ENCODE data around the gene SFTA2. TPM values are rescaled to one million over a fixed set of nuclear protein-coding genes. Genes with fewer than 3 reads are reported as not detected.
"Not testable (repeated sequence)": the region's sequence is repeated elsewhere in the genome, so short reads cannot be mapped to it uniquely, and the experiment has no call there.

Gene SFTA2
- total and polyA plus RNA-seq, 2 donors (not counting 1 experiment from before 2014, with no cell fraction given): not detected

GRCh38 chr6:30972816-30973215, 40.8 kb upstream of the SFTA2 start:
- ChIA-PET CTCF (interaction anchor here (1.2 to 1.5 kb wide), 2 partner anchors 9 to 115 kb away, joined by 3 to 4 read pairs; no protein-coding TSS in a partner anchor), POLR2A (interaction anchor here (0.6 kb wide), 1 partner anchor 140 kb away, joined by 3 read pairs; no protein-coding TSS in a partner anchor)
- 100% methylated on average over 3 of the region's 4 CpGs for WGBS (ENCODE audit: insufficient coverage)
- no peak overlapping the region for H3K27ac Mint-ChIP-seq
- H2AFZ ChIP-seq (ENCODE audit: insufficient read depth, low read depth, low read length, poor library complexity, severe bottlenecking): no peak overlapping the region
- no peak for TF ChIP-seq EZH2 (IDR thresholded peaks at IDR 0.05; ENCODE audit: borderline replicate concordance, insufficient read depth, low read depth, low read length, poor library complexity, severe bottlenecking)
- TF ChIP-seq CTCF (IDR thresholded peaks at IDR 0.05): no peak
- H3K9ac ChIP-seq (ENCODE audit: low read length): no peak overlapping the region
- no peaks in the 10 kb centered on the region for H3K9me3 ChIP-seq (ENCODE audit: control extremely low read depth in 1 of 3, control insufficient read depth in 2 of 3, insufficient read depth in 1 of 3, low read length in 2 of 3)
- peaks cover 0 to 9% (median 5%) of the 10 kb centered on the region in 4 experiments for H3K27me3 ChIP-seq (replicated peaks in 1 of 4; ENCODE audit: control extremely low read depth in 1 of 4, control insufficient read depth in 3 of 4, insufficient read depth in 4 of 4, low read length in 3 of 4)
- no peaks in the 10 kb centered on the region for H3K9me3 Mint-ChIP-seq (ENCODE audit: insufficient read depth)
- no peak overlapping the region for H3K27ac ChIP-seq (ENCODE audit: low read length in 2 of 2)
- no peak overlapping the region for H3K4me3 Mint-ChIP-seq
- intact Hi-C loops (cut with micrococcal nuclease): no loop called here
- H3K4me3 ChIP-seq (ENCODE audit: control extremely low read depth in 1 of 5, extremely low read depth in 1 of 5, insufficient read depth in 1 of 5, low read depth in 2 of 5, low read length in 4 of 5): no peak overlapping the region
- H3K79me2 ChIP-seq (ENCODE audit: control insufficient read depth, insufficient read depth, low read length): no peaks in the 10 kb centered on the region
- H3K36me3 ChIP-seq (replicated peaks in 1 of 2; ENCODE audit: control extremely low read depth in 1 of 2, control insufficient read depth in 1 of 2, extremely low read depth in 1 of 2, insufficient read depth in 2 of 2, low read length in 1 of 2): no peaks in the 10 kb centered on the region
- ATAC-seq (ENCODE audit: low read depth) (no peak), DNase-seq (no peak)
- no peak overlapping the region for H3K4me2 ChIP-seq (replicated peaks; ENCODE audit: low read depth, low read length, poor library complexity, severe bottlenecking)
- H3K4me1 ChIP-seq (ENCODE audit: control insufficient read depth in 2 of 2, insufficient read depth in 2 of 2, low read length in 2 of 2): no peaks in the 10 kb centered on the region
- H3K27me3 Mint-ChIP-seq: peaks cover 25% of the 10 kb centered on the region
- no peaks in the 10 kb centered on the region for H4K20me1 ChIP-seq (ENCODE audit: control insufficient read depth, insufficient read depth, low read length, poor library complexity, severe bottlenecking)
- H3K4me1 Mint-ChIP-seq: peaks cover 5% of the 10 kb centered on the region

- no peak for DNase-seq
- no peaks in the 10 kb centered on the region for H4K20me1 ChIP-seq (ENCODE audit: control insufficient read depth, insufficient read depth, low read length, poor library complexity, severe bottlenecking)
- H3K9me3 Mint-ChIP-seq (ENCODE audit: insufficient read depth): no peaks in the 10 kb centered on the region
- ATAC-seq (ENCODE audit: low read depth): no peak
- peaks cover 32% of the 10 kb centered on the region for H3K27me3 Mint-ChIP-seq
- H3K79me2 ChIP-seq (ENCODE audit: control insufficient read depth, insufficient read depth, low read length): no peaks in the 10 kb centered on the region
- no peaks in the 10 kb centered on the region for H3K36me3 ChIP-seq (replicated peaks in 1 of 2; ENCODE audit: control extremely low read depth in 1 of 2, control insufficient read depth in 1 of 2, extremely low read depth in 1 of 2, insufficient read depth in 2 of 2, low read length in 1 of 2)
- H3K4me3 ChIP-seq (ENCODE audit: control extremely low read depth in 1 of 5, extremely low read depth in 1 of 5, insufficient read depth in 1 of 5, low read depth in 2 of 5, low read length in 4 of 5): no peak overlapping the region
- 93% methylated on average over 3 of the region's 5 CpGs for WGBS (ENCODE audit: insufficient coverage)
- no peak overlapping the region for H3K9ac ChIP-seq (ENCODE audit: low read length)
- no peak overlapping the region for H3K4me2 ChIP-seq (replicated peaks; ENCODE audit: low read depth, low read length, poor library complexity, severe bottlenecking)
- H3K4me1 ChIP-seq (ENCODE audit: control insufficient read depth in 2 of 2, insufficient read depth in 2 of 2, low read length in 2 of 2): no peaks in the 10 kb centered on the region
- H3K4me1 Mint-ChIP-seq: peaks cover 5% of the 10 kb centered on the region
- peaks cover 0 to 10% (median 5%) of the 10 kb centered on the region in 4 experiments for H3K27me3 ChIP-seq (replicated peaks in 1 of 4; ENCODE audit: control extremely low read depth in 1 of 4, control insufficient read depth in 3 of 4, insufficient read depth in 4 of 4, low read length in 3 of 4)
- H3K9me3 ChIP-seq (ENCODE audit: control extremely low read depth in 1 of 3, control insufficient read depth in 2 of 3, insufficient read depth in 1 of 3, low read length in 2 of 3): peaks cover 0 to under 1% (median 0%) of the 10 kb centered on the region in 3 donors
- POLR2A ChIA-PET: no interaction called here
- TF ChIP-seq EZH2 (IDR thresholded peaks at IDR 0.05; ENCODE audit: borderline replicate concordance, insufficient read depth, low read depth, low read length, poor library complexity, severe bottlenecking) (no peak), CTCF (IDR thresholded peaks at IDR 0.05) (no peak)
- H3K27ac Mint-ChIP-seq: no peak overlapping the region
- CTCF ChIA-PET: no interaction called here
- no peak overlapping the region for H2AFZ ChIP-seq (ENCODE audit: insufficient read depth, low read depth, low read length, poor library complexity, severe bottlenecking)
- H3K4me3 Mint-ChIP-seq: no peak overlapping the region
- intact Hi-C loops (cut with micrococcal nuclease): no loop called here
- H3K27ac ChIP-seq (ENCODE audit: low read length in 2 of 2): no peak overlapping the region
Observed at GRCh38 chr6:30970946-30971345, 39.0 kb upstream of the SFTA2 start.

GRCh38 chr6:30969171-30969570, 37.2 kb upstream of the SFTA2 start:
- H3K27ac ChIP-seq (ENCODE audit: low read length in 2 of 2); H4K20me1 ChIP-seq (ENCODE audit: control insufficient read depth, insufficient read depth, low read length, poor library complexity, severe bottlenecking); H3K79me2 ChIP-seq (ENCODE audit: control insufficient read depth, insufficient read depth, low read length); H3K9me3 ChIP-seq (ENCODE audit: control extremely low read depth in 1 of 3, control insufficient read depth in 2 of 3, insufficient read depth in 1 of 3, low read length in 2 of 3); H3K9ac ChIP-seq (ENCODE audit: low read length); intact Hi-C loops (cut with micrococcal nuclease); H3K4me3 ChIP-seq (ENCODE audit: control extremely low read depth in 1 of 5, extremely low read depth in 1 of 5, insufficient read depth in 1 of 5, low read depth in 2 of 5, low read length in 4 of 5); H3K4me3 Mint-ChIP-seq; ATAC-seq (ENCODE audit: low read depth); H3K4me2 ChIP-seq (replicated peaks; ENCODE audit: low read depth, low read length, poor library complexity, severe bottlenecking); H3K4me1 ChIP-seq (ENCODE audit: control insufficient read depth in 2 of 2, insufficient read depth in 2 of 2, low read length in 2 of 2); H2AFZ ChIP-seq (ENCODE audit: insufficient read depth, low read depth, low read length, poor library complexity, severe bottlenecking); POLR2A ChIA-PET; H3K27ac Mint-ChIP-seq; H3K9me3 Mint-ChIP-seq (ENCODE audit: insufficient read depth); H3K4me1 Mint-ChIP-seq; H3K36me3 ChIP-seq (replicated peaks in 1 of 2; ENCODE audit: control extremely low read depth in 1 of 2, control insufficient read depth in 1 of 2, extremely low read depth in 1 of 2, insufficient read depth in 2 of 2, low read length in 1 of 2): not testable (repeated sequence)
- peaks cover 48% of the 10 kb centered on the region for H3K27me3 Mint-ChIP-seq
- WGBS (ENCODE audit: insufficient coverage): 83% methylated on average over 2 of the region's 6 CpGs
- peak; percentile 31 for DNase-seq
- H3K27me3 ChIP-seq (replicated peaks in 1 of 4; ENCODE audit: control extremely low read depth in 1 of 4, control insufficient read depth in 3 of 4, insufficient read depth in 4 of 4, low read length in 3 of 4): peaks cover 0 to 23% (median 5%) of the 10 kb centered on the region in 4 experiments
- CTCF ChIA-PET: interaction anchor here (0.8 kb wide), 1 partner anchor 118 kb away, joined by 3 read pairs; no protein-coding TSS in a partner anchor

Measured in B cell (primary cell).